NCI-H510A treated with DMSO at 0.1 percent for 48 hours (cell line): ENCODE results near the gene NAGPA.

Experiments used
- DNase-seq: peaks from one replicate; lab custom pipeline; 2025; lab: John Stamatoyannopoulos, UW

The NAGPA gene

DNA sequence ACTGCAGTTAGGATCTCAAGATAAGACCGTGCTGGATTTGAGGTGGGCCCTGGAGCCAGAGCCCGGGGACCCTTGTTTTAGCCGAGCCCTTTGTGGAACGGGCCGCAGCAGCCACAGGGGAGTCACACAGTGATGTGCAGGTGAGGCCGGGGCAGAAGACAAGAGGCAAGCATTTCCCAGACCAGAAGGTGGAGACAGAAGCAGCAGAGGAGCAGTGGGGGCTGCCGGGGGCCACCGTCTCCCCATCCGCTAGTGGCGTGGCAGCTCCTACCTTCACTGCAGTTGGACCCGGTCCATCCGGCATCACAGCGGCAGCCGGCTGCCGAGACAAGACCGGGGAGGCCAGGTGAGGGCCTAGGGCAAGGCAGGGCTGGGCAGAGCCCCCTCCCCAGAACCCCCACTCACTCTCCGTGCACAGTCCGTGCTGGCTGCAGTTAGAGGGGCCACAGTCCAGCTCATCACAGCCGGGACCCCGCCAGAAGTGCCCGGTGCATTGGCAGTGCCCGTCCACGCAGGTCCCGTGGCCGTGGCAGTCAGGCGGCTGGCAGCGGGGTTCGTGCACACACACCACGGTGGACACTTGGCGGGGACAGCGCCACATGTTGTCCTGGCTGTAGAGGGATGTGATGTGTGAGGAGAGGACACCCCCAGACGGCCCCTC lies 6.0 kb downstream of the NAGPA start:
- no peak for DNase-seq

DNA sequence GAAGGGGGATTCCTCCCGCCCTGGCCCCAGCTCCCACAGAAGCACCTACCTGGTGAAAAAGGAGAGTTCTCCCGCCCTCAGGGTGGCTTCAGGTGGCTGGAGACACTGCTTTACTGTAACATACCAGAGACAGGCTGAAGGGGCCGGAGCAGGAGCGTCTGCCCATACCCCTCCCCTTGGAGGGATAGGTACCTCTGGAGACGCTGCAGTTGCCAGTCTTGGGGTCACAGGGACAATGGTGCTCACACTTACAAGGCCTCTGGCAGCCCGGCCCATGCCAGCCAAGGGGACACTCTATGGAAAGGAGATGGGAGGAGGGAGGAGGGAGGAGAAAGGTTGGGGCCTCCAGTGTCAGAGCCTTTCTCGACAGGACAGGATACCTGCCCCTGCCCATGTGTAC lies 6.6 kb downstream of the NAGPA start:
- DNase-seq = no peak

DNA sequence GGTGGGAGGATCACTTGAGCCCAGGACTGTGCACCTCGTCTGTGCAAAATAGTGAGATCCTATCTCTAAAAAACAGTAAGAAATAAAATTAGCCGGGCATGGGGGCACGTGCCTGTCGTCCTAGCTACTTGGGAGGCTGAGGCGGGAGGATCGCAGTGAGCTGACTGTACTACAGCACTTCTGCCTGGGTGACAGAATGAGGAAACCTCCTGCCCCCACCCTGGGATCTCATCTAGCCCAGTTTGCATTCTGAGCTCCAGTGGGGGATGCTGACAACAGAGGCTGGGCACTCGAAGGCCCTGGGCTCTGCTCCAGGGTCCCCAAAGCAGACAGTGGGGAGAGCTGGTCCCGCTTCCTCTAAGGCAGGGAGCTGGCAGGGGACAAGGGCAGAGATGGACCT lies 7.1 kb downstream of the NAGPA start:
- no peak for DNase-seq

DNA sequence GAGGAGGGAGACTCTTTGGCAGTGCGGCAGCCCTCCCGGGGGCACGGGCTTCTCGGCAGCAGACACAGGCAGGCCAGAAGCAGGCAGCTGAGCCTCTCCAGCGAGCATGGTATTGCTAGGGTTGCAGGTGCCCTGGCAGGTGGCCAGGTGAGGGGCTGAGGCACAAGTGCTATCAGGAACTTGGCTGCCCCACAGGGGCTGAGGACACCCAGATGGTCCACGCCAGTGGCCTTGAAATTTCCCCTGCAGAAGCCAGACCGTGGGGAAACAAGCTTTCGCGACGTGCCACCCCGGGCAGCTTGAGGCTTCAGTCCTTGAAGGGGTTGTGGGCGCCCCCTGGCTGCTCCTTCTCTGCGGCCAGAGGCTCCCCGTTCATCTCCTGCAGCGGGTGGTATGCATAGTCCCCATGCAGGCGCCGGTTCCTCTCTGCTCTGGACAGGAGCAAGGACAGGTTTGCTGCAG lies 8.5 kb downstream of the NAGPA start:
- DNase-seq = peak; percentile 41

DNA sequence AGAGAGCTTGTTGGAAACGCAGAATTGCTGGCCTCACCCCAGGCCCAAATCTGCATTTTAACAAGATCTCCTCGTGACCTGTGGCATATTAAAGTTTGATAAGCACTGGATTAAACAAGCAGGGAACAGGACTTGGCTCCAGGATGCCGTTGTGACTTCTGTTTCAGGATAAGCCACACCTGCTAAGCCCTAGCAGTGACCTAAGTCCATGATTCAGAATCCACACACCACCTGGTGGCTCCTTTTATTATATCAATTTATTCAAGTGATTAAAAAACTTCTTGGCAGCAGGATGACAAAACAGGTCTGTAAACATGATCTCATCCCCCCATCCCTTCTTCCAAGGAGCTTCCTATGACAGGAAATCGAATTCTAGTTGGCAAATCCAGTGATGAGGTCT lies 9.1 kb downstream of the NAGPA start:
- DNase-seq = peak; percentile 49

DNA sequence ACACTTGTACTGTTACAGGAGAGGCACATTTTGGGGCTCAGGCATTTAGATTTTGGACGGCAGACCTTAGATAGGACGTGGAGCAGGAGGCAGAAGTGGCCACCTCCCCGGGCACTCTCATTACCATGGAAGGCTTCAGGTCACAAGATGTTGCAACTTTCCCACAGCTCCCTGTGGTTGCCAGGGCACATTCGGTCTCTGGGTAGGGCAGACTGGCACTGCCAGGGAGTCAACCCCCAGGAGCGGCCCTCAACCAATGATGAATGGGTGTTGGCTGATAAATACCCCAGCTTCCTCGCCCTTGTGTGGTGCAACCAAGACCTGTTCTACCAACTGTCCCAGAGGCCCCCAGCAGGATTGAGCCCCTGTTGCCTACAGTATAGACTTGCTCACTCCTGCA lies 11.2 kb downstream of the NAGPA start:
- no peak for DNase-seq

DNA sequence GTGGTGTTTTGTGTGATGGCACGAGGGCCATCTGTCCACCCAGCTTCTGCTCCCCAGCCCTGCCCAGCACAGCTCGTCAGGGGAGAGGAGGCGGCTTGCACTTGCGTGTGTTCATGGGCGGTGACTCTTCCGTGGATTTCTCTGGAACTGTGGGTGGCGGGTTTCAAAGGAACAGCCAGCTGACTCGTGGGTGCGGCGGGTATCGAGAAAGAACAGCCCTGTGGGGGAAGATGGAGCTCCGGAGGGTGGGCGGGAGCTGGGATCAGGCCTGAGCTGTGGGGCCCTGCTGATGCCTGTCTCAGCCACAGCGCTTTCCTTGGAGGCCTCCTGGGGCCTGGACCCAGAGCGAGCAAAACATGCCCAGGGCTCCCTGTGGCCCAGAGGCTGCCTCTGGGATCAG lies 13.2 kb downstream of the NAGPA start:
- no peak for DNase-seq

DNA sequence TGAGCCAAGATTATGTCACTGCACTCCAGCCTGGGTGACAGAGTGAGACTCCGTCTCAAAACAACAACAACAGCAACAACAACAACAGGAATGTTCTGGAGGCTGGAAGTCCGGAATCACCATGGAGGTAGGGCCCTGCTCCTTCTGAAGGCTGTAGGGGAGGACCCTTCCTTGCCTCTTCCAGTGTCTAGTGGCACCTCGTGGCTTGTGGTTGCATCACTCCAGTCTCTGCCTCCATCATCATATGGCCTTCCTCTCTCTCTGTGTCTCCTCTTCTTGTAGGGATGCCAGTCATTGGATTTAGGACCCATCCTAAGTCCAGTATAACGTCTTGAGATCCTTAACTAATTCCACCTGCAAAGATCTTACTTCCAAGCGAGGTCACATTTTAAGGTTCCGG lies 14.0 kb downstream of the NAGPA start:
- DNase-seq = no peak

DNA sequence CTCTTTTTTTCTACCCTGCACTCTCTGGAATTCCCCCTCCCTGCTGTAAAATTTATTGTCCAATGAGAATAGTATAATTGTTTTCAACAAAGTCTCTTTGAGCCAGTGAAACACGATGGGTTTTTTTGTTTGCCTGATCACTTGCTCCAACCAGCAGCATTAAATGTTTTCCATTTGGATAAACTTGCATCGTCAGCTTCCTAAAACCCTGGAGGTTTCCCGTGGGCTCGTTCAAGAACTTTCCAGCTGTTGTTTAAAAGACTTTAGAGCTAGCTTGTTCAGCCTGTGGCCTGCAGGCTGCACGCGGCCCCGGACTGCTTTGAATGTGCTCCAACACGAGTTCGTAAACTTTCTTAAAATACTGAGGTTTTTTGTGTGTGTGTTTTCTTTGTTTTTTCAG lies 14.9 kb downstream of the NAGPA start:
- DNase-seq = no peak

DNA sequence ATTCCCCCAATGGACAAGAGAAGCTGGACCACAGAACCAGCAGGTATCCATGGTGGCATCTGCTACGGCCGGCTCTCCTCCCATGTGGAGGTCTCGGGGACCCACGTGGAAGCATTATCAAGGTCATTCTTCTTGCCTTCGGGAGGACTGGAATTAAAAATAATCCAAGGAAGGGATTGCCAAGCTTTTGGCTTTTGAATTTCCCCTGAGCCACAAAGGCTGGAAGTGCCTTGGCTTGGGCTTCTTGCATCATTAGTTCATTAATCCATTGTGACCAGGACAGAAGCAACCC lies 16.1 kb downstream of the NAGPA start:
- DNase-seq = no peak

DNA sequence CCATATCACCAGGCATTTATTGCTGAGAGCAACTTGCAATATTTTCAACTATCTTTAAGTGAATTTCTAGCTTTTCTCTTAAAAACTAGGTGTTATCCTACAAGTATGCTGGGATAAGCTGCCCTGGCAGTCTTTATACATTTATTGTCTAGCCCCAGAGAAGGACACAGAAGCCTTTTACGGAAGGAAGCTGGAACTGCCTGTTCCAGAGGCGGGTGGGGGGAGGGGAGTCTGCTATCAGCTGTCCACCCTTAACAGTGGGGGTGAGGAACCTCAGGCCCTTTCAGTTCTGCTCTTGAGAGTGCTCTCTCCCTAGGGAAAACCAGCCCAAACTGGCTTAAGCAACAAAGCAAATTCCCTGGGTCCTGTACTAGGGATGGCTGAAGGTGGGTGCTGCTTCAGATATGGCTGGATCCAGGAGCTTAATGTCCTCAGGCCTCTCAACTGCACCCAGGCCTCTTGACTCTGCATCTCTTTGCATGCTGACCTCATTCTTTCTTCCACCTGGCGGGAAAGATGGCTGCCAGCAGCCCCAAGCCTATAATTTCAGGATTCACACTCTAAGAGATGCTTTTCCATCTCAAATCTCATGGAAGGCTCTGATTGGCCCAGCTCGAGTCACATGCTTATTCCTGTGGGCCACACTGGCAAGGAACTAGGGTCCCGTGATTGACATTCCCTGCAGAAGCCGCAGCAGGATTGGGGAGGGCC lies 16.6 kb downstream of the NAGPA start:
- no peak for DNase-seq

DNA sequence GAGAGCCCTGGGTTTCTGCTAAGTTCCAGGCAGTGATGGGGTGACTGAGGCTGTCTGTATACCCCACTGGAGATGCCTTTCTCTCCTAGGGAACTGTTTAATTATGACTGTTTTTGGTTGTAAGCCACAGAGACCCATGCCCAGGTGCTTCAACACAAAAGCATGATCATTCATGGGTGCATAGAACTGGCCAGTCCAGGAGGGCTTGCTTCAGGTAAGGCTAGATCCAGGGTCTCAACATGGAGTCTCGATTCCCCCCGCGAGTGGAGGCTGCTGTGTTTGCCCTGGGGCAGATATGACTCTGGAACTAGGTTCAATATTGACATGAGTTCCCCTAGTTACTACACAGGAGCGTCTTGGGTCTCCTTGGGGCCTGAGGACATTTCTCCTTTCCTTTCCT lies 17.8 kb downstream of the NAGPA start:
- no peak for DNase-seq

DNA sequence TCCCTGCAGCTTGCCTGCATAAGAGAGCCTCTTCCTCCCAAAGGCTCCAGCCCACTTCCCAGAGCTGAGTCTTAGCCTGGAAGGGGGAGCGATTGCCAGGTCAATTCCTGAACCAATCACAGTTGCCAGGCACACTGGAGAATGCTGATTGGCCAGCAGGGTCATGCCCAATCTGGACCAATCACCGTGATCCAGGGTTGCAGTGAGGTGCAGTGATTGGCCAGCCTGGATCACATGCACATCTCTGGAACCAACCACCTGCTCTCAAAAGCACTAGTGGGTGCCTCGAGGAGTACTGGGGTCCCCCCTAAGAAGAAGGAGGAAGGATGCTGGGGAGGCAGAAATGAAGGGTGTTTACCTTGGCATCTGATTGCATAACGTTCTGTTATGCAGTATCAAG lies 18.4 kb downstream of the NAGPA start:
- no peak for DNase-seq

DNA sequence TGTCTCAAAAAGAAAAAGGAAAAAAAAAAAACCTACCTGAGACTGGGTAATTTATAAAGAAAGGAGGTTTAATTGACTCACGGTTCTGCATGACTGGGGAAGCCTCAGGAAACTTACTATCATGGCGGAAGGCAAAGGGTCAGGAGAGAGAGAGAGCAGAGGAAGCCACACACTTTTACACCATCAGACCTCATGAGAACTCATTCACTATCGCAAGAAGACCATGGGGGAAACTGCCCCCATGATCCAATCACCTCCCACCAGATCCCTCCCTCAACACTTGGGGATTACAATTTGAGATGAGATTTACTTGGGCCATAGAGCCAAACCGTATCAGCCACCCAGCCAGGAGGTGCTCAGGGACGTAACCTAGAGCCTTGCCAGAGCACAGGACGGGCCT lies 20.8 kb downstream of the NAGPA start:
- DNase-seq = no peak

DNA sequence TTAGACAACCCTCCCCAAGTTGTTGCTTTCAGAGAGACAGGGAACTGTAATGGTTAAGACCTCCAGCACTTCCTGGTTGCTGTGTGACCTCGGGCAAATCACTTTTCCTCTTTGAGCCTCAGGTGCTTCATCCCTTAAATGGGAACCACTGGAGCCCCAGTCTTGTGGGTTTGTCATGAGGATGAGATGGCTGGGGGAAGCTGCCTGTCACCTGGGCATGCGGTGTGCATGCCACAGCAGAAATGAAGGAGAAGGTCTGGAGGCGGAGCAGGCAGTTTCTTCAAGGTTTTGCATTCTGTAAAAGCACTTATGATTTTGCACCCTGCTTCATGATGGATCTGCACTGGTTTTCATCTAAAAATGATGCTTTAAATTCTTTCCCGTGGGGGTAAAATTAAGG lies 22.1 kb downstream of the NAGPA start:
- no peak for DNase-seq

DNA sequence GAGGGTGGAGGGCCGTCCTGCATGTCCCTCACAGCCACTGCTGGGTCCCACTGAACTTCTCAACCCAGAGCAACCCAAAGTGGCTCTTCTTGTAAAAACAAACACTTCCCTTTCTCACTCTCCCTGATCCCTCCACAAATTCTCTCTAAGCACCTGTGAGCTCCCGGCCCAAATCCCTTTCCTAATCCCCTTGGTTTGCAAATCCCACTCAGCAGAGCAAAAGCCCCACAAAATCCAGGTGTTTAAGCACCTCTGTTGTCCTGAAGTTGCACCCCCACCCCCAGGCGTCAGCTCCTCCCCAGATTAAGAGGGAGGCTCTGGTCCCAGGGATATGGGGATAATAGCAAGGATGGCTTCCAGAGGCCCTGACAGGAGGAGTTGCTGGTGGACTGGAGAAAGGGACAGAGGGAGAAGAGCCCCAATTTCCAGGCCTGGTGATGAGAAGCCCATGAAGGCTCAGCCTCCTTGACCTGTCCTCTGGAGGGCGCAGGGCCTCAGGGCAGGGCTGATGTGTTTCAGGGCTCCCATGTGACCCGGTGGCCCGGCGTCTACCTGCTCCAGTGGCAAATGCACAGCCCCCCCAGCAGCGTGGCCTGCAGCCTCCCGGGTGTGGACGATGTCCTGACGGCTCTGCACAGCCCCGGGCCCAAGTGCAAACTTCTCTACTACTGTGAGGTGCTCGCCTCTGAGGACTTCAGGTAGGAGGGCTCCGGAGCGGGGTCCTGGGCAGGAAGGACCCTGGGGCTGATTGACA lies 23.0 kb downstream of the NAGPA start:
- DNase-seq = no peak

DNA sequence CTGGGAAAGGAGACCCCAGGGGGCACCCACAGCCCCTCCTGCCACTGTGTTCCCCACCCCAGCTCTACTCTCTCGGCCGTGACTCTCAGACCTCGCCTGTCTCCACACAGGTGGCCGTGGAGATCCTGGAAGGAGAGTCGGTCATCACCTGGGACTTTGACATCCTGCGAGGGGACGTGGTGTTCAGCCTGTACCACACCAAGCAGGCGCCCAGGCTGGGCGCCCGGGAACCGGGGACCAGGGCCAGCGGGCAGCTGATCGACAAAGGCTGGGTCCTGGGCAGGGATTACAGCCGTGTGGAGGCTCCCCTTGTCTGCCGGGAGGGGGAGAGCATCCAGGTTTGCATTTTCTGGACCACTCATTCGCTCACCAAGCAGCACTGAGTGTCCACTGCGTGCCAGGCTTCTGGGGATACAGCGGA lies 25.4 kb downstream of the NAGPA start:
- no peak for DNase-seq

DNA sequence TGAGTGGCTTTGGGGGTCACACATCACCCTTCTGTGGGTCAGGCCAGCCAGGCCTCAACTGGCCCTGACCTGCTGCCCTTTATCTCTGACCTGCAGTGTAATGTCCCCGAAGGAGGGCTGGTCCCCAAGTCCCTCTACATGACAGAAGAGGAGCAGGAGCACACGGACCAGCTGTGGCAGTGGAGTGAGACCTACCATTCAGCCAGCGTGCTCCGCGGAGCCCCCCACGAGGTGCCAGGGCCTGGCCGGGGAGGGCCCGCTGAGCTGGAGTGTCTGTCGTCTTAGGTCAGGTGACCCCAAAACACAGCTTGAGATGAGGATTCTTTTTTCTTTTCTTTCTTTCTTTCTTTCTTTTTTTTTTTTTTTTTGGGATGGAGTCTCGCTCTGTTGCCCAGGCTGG lies 26.5 kb downstream of the NAGPA start:
- no peak for DNase-seq

DNA sequence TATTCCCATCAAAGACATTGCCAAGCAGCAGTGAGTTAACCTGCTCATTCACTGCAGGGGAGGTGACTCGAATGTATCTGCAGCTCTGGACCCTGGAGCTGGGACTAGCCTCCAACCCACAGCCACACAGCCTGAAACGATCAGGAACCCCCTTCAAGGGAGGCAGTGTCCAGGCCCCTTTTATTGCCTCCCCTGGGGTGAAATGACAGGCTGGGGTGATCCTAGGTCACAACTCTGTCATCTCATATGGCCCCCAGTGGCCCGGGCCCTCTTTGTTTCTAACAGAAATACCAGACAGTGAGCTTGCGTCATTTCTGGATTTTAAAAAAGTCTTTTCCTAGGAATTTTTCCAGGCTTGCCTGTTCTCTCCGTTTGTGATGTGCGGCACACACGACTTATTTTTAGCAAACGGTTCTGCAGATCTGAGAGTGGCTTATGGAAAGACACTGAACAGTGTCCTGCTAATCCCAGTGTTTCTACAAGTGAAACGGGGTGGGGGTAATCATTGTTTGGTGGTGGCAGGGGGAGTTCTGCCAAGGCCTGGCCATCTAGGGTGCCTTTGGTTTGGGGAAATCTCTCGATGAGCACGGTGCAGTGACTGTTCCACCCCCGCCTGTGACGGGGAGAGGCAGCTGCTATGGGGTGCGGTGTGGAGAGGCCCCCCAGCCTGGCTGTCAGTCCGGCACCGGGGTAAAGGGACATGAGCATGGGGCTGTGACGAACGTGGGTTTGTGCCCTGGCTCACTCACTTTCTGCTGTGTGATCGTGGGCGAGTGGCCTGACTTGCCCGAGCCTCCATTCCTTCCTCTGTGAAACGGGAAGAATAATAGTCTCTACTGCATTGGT lies 27.2 kb downstream of the NAGPA start:
- no peak for DNase-seq

DNA sequence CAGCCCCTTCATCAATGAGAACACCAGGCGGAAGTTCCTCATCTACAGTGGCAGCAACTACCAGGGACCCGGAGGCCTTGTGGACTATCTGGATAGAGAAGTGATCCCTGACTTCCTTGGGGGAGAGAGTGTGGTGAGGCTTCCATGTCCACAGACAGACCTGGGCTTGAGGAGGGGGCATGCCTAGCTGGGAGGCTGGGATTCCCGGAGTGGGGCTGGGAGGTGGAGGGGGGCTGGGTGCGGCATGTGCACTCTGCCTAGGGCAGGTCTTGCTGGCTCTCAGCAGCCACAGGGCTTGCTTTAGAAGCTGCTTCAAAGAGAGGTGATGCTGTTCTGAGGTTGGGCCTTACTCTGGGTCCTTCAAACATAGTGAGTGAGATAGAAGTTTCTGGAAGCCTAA lies 27.8 kb downstream of the NAGPA start:
- no peak for DNase-seq

DNA sequence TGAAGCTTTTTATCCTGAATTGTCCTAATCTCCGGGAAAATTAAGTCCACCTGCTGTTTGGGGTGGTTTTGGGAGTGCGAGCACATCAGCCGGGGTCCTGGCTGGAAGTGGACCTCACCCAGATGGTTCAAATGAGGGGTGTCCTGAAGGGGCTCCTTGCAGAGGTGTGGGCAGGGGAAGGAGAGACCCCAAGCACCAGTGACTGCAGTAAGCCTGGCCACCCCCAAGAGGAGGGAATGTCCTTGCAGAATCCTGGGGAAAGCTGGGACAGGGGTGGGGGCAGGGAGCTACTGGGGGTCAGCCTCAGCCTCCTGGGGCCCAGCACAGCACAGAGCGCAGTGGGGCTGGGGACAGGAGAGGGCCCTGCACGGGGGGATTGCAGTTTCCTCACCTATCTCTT lies 29.4 kb downstream of the NAGPA start:
- no peak for DNase-seq

DNA sequence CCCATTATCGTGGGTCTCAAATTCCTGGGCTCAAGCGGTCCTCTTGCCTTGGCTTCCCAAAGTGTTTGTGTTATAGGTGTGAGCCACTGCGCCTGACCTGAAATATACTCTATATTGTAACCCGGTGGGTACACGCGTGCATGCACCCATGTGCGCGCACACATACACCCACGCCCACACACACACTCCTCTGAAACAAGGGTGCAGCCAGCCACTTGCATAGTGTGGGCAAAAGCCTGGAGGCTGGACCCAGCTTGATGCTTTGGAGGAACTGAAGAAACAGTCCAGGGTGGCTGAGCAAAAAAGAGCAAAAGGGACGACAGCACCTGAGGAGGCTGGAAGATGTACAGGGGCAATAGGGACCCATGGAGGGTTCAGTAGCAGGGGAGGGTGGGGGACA lies 29.9 kb downstream of the NAGPA start:
- DNase-seq = no peak

DNA sequence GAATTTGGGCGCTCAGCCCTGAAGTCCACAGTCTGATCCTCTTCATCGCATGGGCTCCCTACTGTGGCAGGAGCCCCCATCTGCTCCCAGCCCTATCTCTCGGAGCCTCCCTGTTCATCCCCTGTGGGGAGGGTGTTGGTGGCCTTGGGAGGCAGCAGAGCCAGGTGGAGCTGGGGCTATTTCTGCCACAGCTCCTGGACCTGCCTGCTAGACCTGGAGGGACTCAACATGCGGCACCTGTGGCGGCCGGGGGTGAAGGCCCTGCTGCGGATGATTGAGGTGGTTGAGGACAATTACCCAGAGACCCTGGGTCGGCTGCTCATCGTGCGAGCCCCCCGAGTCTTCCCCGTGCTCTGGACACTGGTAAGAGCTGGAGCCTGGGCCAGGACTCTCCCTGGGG lies 30.5 kb downstream of the NAGPA start:
- DNase-seq = no peak
